Dermis microvascular lymphatic vessel endothelial cell (primary cell): ENCODE results near the gene CD6. TPM values are rescaled to one million over a fixed set of nuclear protein-coding genes. Genes with fewer than 3 reads are reported as not detected.
"Not testable (repeated sequence)": the region's sequence is repeated elsewhere in the genome, so short reads cannot be mapped to it uniquely, and the experiment has no call there.

Experiments used
- DNase-seq, 2 donors: peaks; one replicate each; pipeline versions ENCODE4 v3.0.0 to v3.0.0-alpha.2; 2010; ENCODE audit warnings: low read depth in 2 of 2
- total RNA-seq: library from RNA; depleted of rRNA; stranded (reverse); fragments of >200 nt; gene quantifications from 2 replicates; pipeline ENCODE4 v1.2.1, GENCODE V29; 2014

The CD6 gene
- total RNA-seq, 1 donor from 2014 or later: 0.13 TPM

DNA sequence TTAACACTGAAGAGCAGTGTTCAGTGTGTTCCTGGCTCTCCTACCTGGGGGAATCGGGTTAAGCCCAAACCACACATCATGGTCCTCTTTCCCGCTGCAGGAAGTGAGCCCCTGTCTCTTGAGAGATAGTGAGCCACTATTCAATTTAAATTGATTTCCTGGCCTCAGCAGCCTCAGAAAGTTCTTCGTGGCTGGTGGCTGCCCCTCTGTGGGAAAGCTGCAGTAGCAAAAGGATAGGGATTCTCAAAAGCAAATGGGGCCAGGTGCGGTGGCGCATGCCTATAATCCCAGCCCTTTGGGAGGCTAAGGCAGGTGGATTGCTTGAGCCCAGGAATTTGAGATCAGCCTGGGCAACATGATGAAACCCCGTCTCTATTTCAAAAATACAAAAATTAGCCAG lies 81.7 kb downstream of the CD6 start:
- DNase-seq: no peak

- no peak for DNase-seq
Measured at GRCh38 chr11:61054513-61054912, 83.0 kb downstream of the CD6 start.

- DNase-seq: no peak
Measured at GRCh38 chr11:61054927-61055562, 83.6 kb downstream of the CD6 start.

DNA sequence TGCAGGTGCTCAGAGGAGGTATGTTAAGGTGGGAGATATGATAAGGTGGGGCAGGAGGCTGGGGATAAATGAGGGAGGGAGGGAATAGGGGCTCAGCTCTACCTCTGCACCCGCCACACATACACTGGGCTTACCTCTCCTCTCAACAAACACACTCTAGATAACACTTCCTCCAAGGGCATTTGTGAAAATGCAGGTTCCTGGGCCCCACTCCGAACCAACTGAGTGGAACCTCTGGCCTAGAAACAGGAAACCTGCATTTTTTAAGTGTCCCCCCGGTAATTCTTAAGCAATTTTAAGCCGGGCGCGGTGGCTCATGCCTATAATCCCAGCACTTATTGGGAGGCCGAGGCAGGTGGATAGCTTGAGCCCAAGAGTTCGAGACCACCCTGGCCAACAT lies 84.3 kb downstream of the CD6 start:
- no peak for DNase-seq

GRCh38 chr11:61056571-61056970 lies 85.1 kb downstream of the CD6 start:
- no peak for DNase-seq

GRCh38 chr11:61056981-61057380 lies 85.5 kb downstream of the CD6 start:
- no peak for DNase-seq

DNA sequence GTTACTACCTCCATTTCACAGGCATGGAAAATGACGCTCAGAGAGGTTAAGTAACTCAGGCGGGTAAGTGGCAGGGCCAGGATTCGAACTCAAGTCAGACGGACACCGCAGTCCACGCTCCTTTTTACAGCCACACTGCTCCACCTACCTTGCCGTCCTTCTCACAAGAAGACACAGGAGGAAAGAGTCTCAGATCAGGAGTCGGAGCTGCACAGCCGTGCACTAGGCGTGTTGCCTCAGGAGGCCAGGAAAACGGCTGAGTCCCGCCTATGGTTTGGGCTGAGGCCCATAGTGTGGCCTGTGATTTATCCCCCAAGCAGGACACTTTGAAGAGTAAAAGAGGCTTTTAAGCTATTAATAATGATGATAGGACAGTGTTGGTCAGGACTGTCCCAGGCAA lies 86.1 kb downstream of the CD6 start:
- DNase-seq: no peak

DNA sequence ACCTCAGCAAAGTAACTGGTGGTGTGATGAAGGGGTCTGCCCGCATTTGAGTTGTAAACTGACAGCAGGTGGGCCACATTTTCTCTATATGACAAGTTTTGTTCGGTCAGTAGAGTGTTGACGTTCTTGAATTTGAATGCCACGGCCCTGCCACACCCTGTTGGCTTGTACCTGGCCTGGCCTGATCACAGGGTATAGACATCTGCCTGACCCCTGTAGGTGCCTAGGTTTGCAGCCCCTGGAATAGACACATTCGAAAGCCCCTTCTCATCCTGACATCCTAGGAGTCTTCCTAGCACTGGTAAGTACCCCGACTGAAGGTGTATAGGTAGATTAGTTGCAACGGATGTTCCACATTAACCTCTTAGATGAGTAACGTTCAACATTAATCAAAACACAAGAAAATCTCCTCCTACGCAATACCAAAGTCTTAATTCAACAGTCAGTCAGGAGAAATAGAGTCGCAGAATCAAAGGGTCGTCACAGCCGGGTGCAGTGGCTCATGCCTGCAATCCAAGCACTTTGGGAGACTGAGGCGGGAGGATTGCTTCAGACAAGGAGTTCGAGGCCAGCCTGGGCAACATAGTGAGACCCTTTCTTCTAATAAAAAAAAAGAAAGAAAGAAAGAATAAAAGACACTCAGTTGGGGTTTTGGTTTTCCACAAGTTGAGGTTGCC lies 87.2 kb downstream of the CD6 start:
- no peak for DNase-seq

GRCh38 chr11:61059260-61059752 lies 87.8 kb downstream of the CD6 start:
- no peak for DNase-seq

- peak; percentile 7 to 17 for DNase-seq
Measured at GRCh38 chr11:61061081-61061826, 89.8 kb downstream of the CD6 start.

DNA sequence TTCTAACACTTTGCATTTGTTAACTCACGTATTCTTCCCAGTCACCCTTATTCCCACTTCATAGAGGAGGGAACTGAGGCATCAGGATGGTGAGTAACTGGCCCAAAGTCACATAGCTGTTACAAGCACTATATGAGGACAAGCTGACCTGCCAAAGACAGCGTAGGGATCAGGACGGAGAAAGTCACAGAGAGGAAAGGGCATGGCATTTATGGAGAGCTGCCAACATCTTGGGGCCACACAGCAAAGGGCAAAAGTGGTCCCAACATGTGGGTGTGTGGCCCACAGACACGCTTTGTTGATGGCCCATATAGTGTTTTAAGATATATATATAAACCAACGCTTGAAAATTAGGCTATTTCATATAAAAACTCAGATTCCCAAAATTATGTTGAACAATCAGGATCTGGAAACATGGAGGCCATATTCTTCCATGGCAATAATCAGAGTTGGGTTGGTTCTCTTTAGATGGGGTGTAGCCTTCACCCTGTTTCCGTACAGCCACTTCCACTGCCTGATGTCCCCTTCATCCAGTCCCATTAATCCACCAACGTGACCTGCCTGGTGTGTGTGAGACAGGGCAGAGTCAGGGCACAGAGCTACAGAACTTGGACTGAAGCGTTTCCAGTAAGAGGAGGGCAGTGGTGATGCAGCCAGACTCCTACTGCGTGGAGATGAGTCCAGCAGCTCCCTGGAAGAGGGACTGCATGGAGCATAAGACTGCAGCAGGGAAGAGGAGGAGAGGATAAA lies 90.9 kb downstream of the CD6 start:
- DNase-seq: no peak

DNA sequence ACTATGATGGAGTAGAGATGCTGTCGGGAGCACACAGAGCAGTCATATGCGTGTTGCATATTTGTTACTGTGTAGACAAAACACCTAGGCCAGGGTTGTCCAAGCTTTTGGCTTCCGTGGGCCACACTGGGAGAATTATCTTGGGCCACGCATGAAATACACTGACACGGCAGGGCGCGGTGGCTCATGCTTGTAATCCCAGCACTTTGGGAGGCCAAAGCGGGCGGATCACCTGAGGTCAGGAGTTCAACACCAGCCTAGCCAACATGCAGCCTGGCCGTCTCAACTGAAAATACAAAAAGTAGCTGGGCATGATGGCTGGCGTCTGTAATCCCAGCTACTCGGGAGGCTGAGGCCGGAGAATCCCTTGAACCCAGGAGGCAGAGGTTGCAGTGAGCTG lies 93.8 kb downstream of the CD6 start:
- DNase-seq: not testable (repeated sequence)

DNA sequence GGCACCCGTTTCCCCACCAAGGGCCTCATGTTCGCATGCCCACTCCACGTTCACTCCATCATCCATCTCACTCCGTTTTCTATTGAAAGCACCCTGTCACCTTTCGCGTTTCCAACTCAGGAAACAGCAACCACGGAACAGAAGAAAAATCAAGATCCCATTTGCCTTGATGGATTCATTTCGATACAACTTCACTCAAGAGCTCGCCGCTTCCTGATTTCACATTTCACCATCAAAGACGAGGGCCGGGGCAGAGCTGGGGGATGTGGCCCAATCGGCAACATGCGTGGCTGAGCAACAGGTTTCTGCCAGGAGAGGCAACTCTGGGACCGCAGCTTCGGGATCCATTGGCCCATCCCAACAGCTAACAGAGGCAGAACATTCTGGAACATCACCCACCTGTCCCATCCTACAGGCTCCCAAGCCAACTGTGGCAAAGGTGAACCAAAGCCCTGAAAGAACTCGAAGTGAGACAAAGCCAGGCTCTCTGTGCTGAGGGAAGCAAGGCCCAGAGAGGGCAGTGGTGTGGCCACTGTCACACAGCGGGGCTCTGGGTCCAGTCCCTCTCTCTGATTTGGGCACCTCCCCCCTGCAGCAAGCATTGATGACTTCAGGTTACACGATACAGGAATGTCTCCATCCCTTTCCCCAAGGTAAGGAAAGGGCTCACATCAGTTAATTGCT lies 94.6 kb downstream of the CD6 start:
- no peak for DNase-seq

GRCh38 chr11:61066645-61067044 lies 95.2 kb downstream of the CD6 start:
- DNase-seq: no peak

GRCh38 chr11:61067782-61068446 lies 96.4 kb downstream of the CD6 start:
- no peak for DNase-seq

DNA sequence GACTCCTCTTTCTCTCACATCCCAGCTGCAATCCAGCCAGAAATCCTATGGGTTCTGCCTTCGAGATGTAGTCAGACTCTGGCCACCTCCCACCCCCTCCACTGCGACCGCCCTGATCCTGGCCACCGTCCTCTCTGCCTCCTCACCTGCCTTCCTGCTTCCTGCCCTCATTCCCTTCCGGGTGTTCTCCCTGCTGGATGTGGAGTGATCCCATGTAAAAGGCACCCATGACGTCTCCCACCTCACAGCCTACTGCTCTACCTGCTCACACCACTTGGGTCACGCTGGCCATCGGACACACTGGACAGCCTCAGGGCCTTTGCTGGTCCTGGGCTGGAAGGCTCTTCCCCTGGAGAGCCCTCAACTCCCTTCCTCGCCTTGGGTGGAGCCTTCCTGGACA lies 97.1 kb downstream of the CD6 start:
- DNase-seq: no peak

DNA sequence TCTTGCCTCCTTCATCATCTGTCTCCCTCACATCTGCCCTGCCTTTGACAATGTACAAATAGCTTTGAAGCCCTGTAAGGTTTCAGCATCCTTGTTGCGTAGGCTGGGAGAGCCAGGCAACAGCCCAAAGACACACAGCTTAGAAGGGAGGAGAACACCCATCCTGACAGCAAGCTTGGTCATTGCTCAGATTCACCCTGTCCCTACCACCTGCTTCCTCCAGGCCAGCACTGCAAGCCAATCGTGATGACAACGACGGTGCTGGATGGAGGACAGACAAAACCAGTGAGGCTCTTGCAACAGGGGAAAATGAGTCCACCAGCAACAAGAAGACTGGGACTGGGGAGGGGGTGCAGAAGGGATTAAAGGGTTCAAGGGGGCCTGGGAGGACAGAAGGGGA lies 97.9 kb downstream of the CD6 start:
- DNase-seq: no peak
